Thyroid gland (tissue), 4 donors: Measurements from ENCODE around the gene PAK1. TPM values are rescaled to one million over a fixed set of nuclear protein-coding genes. Genes with fewer than 3 reads are reported as not detected.

Source experiments
- DNase-seq, 2 donors: peaks; one replicate each; pipeline ENCODE4 v3.0.0-alpha.2; 2019
- H3K27ac ChIP-seq, 3 donors: fragments of 200-600 bp; sonication (generic); 1 replicate in 2 of 3; 2 replicates in 1 of 3; pipeline ENCODE4 v1.5.1; 2016 to 2019; ENCODE audit warnings: mild to moderate bottlenecking in 1 of 3, moderate library complexity in 1 of 3
- H3K27me3 ChIP-seq: fragments of 200-600 bp; sonication (generic); one replicate; pipeline ENCODE4 v1.5.1; 2019
- H3K36me3 ChIP-seq, 2 donors: fragments of 200-600 bp; sonication (generic); one replicate each; pipeline ENCODE4 v1.5.1; 2016 to 2019
- H3K4me1 ChIP-seq, 2 donors: fragments of 200-600 bp; sonication (generic); one replicate each; pipeline ENCODE4 v1.5.1; 2017 to 2019
- H3K4me3 ChIP-seq, 3 donors: fragments of 200-600 bp; sonication (generic); replicated peaks in 1 of 3; 1 replicate in 2 of 3; 2 replicates in 1 of 3; pipeline ENCODE4 v1.5.1; 2016; ENCODE audit warnings: mild to moderate bottlenecking in 1 of 3
- H3K9me3 ChIP-seq: fragments of 200-600 bp; sonication (generic); one replicate; pipeline ENCODE4 v1.5.1; 2017
- POLR2A ChIP-seq, 2 donors: fragments of 450-650 bp; IDR thresholded peaks; one replicate each; pipeline ENCODE4 v1.6.1; 2017; ENCODE audit warnings: antibody characterized with exemption in 2 of 2, mild to moderate bottlenecking in 2 of 2, moderate library complexity in 1 of 2
- WGBS, 2 donors: methylation state at CpG; one replicate each; pipeline ENCODE4 v1.1.5; 2017; 5-methylcytosine and 5-hydroxymethylcytosine counted together
- intact Hi-C: fragments of 100-400 bp; cut with DNase I; formaldehyde crosslinking; loops from one replicate; pipeline ENCODE4 v1.15.1; 2023
- total RNA-seq, 4 donors: library from RNA; depleted of rRNA; stranded (reverse); fragments of >200 nt; gene quantifications; one replicate each; pipeline ENCODE4 v1.2.3, GENCODE V29; 2016
- TF ChIP-seq, protein P1 (sequence below), 6 experiments: fragments of 200-600 bp in 3 of 6; fragments of 450-650 bp in 3 of 6; sonication (generic) in 3 of 6; IDR thresholded peaks; one replicate each; pipeline ENCODE4 v1.5.1; 2016 to 2019; ENCODE audit warnings: antibody characterized with exemption in 6 of 6, mild to moderate bottlenecking in 2 of 6, inconsistent platforms in 1 of 6, moderate library complexity in 1 of 6

Gene PAK1
- total RNA-seq, 4 donors from 2014 or later, result 47.0 to 110 (median 84.0) TPM

DNA sequence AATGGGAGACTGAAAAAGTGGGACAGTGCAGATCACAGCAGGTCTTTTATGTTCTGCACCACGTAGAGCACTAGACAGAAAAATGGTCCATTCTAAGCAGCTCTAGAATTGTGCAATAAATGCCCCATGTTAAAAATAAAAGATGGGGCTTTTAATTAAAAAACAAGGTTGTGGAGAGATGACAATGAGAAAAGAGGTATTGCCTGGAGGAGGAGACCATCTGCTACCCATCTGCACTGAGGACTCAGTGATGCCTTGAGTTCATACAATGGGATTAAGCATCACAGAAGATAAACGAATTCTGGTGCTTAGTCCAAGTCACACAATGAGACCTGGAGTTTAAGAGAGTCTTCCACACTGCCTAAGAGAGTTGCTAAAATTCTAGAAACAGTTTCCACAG, 73.6 kb downstream of the PAK1 start:
- 74 to 81% methylated on average over 2 of the region's 2 CpGs for WGBS, 2 donors
- no peaks in the 10 kb centered on the region for H3K27me3 ChIP-seq
- no peak for DNase-seq
- peaks cover 15 to 20% of the 10 kb centered on the region in 2 donors for H3K4me1 ChIP-seq
- no peaks in the 10 kb centered on the region for H3K36me3 ChIP-seq
- H3K9me3 ChIP-seq, result no peaks in the 10 kb centered on the region
- no peak for TF ChIP-seq POLR2A (IDR thresholded peaks at IDR 0.05)
- TF ChIP-seq, protein P1, sequence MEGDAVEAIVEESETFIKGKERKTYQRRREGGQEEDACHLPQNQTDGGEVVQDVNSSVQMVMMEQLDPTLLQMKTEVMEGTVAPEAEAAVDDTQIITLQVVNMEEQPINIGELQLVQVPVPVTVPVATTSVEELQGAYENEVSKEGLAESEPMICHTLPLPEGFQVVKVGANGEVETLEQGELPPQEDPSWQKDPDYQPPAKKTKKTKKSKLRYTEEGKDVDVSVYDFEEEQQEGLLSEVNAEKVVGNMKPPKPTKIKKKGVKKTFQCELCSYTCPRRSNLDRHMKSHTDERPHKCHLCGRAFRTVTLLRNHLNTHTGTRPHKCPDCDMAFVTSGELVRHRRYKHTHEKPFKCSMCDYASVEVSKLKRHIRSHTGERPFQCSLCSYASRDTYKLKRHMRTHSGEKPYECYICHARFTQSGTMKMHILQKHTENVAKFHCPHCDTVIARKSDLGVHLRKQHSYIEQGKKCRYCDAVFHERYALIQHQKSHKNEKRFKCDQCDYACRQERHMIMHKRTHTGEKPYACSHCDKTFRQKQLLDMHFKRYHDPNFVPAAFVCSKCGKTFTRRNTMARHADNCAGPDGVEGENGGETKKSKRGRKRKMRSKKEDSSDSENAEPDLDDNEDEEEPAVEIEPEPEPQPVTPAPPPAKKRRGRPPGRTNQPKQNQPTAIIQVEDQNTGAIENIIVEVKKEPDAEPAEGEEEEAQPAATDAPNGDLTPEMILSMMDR (IDR thresholded peaks at IDR 0.05), result no peak
- no peak overlapping the region for H3K27ac ChIP-seq
- intact Hi-C loops, result no loop called here
- no peak overlapping the region for H3K4me3 ChIP-seq

- TF ChIP-seq POLR2A (IDR thresholded peaks at IDR 0.05), result no peak
- TF ChIP-seq, protein P1 (IDR thresholded peaks at IDR 0.05), result no peak
- no peaks in the 10 kb centered on the region for H3K9me3 ChIP-seq
- peaks cover 12 to 20% of the 10 kb centered on the region in 2 donors for H3K4me1 ChIP-seq
- H3K36me3 ChIP-seq, result no peaks in the 10 kb centered on the region
- DNase-seq, result no peak
- no peak overlapping the region for H3K27ac ChIP-seq
- H3K4me3 ChIP-seq, result no peak overlapping the region
- WGBS, 2 donors, result 41 to 43% methylated on average over 1 of the region's 1 CpG
- H3K27me3 ChIP-seq, result no peaks in the 10 kb centered on the region
- intact Hi-C loops, result no loop called here
These were observed 76.3 kb downstream of the PAK1 start for GRCh38 chr11:77397631-77398030.

GRCh38 chr11:77396911-77397310, 77.0 kb downstream of the PAK1 start:
- DNase-seq, result no peak
- Histone ChIP-seq H3K27ac (no peak overlapping the region), H3K36me3 (no peaks in the 10 kb centered on the region), H3K9me3 (no peaks in the 10 kb centered on the region), H3K4me3 (no peak overlapping the region), H3K27me3 (no peaks in the 10 kb centered on the region), H3K4me1 (peaks cover 5 to 13% of the 10 kb centered on the region in 2 donors)
- intact Hi-C loops, result no loop called here
- WGBS, 2 donors, result 45 to 84% methylated on average over 2 of the region's 2 CpGs
- TF ChIP-seq, protein P1 (IDR thresholded peaks at IDR 0.05), result no peak
- TF ChIP-seq POLR2A (IDR thresholded peaks at IDR 0.05), result no peak

- Histone ChIP-seq H3K36me3 (no peaks in the 10 kb centered on the region), H3K27ac (no peak overlapping the region), H3K4me3 (no peak overlapping the region), H3K9me3 (no peaks in the 10 kb centered on the region), H3K27me3 (no peaks in the 10 kb centered on the region), H3K4me1 (peaks cover 0 to 7% of the 10 kb centered on the region in 2 donors)
- WGBS, 2 donors, result 94 to 98% methylated on average over 3 of the region's 3 CpGs
- intact Hi-C loops, result no loop called here
- no peak for DNase-seq
- TF ChIP-seq POLR2A (IDR thresholded peaks at IDR 0.05), result no peak
- TF ChIP-seq, protein P1 (IDR thresholded peaks at IDR 0.05), result no peak
These were observed 77.6 kb downstream of the PAK1 start for GRCh38 chr11:77396305-77396704.

GRCh38 chr11:77395460-77396173, 78.3 kb downstream of the PAK1 start:
- DNase-seq, result peak in 1 of 2 donors; percentile 12
- intact Hi-C loops, result no loop called here
- Histone ChIP-seq H3K4me1 (peaks cover 0 to under 1% of the 10 kb centered on the region in 2 donors), H3K27ac (no peak overlapping the region), H3K27me3 (no peaks in the 10 kb centered on the region), H3K4me3 (no peak overlapping the region), H3K9me3 (no peaks in the 10 kb centered on the region), H3K36me3 (no peaks in the 10 kb centered on the region)
- 66 to 70% methylated on average over 3 of the region's 3 CpGs for WGBS, 2 donors
- TF ChIP-seq, protein P1 (IDR thresholded peaks at IDR 0.05), result no peak
- TF ChIP-seq POLR2A (IDR thresholded peaks at IDR 0.05), result no peak
